Measurements from ENCODE around the gene P4HA1.

- TF ChIP-seq YY1 (IDR thresholded peaks at IDR 0.05; ENCODE audit: insufficient read depth, insufficient read length) (no peak), SUZ12 (IDR thresholded peaks at IDR 0.05; ENCODE audit: extremely low read depth, insufficient read depth, insufficient read length) (no peak)
Measured at GRCh38 chr10:73096041-73096448, 621 bp downstream of the P4HA1 start.
